ENCODE results near the gene TOMM40. TPM values are rescaled to one million over a fixed set of nuclear protein-coding genes. Genes with fewer than 3 reads are reported as not detected.

Gene TOMM40
- total RNA-seq, 1 donor from 2014 or later, result 25.5 TPM

DNA sequence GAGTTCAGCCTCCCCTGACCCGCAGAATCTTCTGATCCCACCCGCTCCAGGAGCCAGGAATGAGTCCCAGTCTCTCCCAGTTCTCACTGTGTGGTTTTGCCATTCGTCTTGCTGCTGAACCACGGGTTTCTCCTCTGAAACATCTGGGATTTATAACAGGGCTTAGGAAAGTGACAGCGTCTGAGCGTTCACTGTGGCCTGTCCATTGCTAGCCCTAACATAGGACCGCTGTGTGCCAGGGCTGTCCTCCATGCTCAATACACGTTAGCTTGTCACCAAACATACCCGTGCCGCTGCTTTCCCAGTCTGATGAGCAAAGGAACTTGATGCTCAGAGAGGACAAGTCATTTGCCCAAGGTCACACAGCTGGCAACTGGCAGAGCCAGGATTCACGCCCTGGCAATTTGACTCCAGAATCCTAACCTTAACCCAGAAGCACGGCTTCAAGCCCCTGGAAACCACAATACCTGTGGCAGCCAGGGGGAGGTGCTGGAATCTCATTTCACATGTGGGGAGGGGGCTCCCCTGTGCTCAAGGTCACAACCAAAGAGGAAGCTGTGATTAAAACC lies 13.5 kb downstream of the TOMM40 start:
- H3K4me1 ChIP-seq, result peaks cover 0 to 5% of the 10 kb centered on the region in 2 donors
- no peaks in the 10 kb centered on the region for H3K9me3 ChIP-seq
- H3K27me3 ChIP-seq, result peaks cover 3% of the 10 kb centered on the region
- TF ChIP-seq, protein P1, sequence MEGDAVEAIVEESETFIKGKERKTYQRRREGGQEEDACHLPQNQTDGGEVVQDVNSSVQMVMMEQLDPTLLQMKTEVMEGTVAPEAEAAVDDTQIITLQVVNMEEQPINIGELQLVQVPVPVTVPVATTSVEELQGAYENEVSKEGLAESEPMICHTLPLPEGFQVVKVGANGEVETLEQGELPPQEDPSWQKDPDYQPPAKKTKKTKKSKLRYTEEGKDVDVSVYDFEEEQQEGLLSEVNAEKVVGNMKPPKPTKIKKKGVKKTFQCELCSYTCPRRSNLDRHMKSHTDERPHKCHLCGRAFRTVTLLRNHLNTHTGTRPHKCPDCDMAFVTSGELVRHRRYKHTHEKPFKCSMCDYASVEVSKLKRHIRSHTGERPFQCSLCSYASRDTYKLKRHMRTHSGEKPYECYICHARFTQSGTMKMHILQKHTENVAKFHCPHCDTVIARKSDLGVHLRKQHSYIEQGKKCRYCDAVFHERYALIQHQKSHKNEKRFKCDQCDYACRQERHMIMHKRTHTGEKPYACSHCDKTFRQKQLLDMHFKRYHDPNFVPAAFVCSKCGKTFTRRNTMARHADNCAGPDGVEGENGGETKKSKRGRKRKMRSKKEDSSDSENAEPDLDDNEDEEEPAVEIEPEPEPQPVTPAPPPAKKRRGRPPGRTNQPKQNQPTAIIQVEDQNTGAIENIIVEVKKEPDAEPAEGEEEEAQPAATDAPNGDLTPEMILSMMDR (IDR thresholded peaks at IDR 0.05), result no peak
- no peak for DNase-seq (ENCODE audit: low spot score in 2 of 2)
- peaks cover 27 to 36% of the 10 kb centered on the region in 2 donors for H3K36me3 ChIP-seq
- intact Hi-C loops (cut with DNase I), result loop anchor here (5.0 to 10.0 kb wide), 2 partner anchors 343 to 430 kb away; partner anchors contain the start of gene EXOC3L2
- no peak overlapping the region for H3K4me3 ChIP-seq
- no peak overlapping the region for H3K27ac ChIP-seq

DNA sequence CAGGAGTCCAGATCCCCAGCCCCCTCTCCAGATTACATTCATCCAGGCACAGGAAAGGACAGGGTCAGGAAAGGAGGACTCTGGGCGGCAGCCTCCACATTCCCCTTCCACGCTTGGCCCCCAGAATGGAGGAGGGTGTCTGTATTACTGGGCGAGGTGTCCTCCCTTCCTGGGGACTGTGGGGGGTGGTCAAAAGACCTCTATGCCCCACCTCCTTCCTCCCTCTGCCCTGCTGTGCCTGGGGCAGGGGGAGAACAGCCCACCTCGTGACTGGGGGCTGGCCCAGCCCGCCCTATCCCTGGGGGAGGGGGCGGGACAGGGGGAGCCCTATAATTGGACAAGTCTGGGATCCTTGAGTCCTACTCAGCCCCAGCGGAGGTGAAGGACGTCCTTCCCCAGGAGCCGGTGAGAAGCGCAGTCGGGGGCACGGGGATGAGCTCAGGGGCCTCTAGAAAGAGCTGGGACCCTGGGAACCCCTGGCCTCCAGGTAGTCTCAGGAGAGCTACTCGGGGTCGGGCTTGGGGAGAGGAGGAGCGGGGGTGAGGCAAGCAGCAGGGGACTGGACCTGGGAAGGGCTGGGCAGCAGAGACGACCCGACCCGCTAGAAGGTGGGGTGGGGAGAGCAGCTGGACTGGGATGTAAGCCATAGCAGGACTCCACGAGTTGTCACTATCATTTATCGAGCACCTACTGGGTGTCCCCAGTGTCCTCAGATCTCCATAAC lies 14.5 kb downstream of the TOMM40 start, which contains the start of gene APOE:
Gene APOE, plus strand, starts transcription at position 360 of the 724 bp plus-strand sequence. CDS start 829 bp downstream, outside the sequence.
- peaks cover 3% of the 10 kb centered on the region for H3K27me3 ChIP-seq
- no peaks in the 10 kb centered on the region for H3K9me3 ChIP-seq
- TF ChIP-seq, protein P1 (IDR thresholded peaks at IDR 0.05), result no peak
- H3K4me1 ChIP-seq, result peaks cover 0 to 5% of the 10 kb centered on the region in 2 donors
- no peak within 1 kb of the TSS for H3K27ac ChIP-seq
- intact Hi-C loops (cut with DNase I), result loop anchor here (10.0 kb wide), 1 partner anchor 429 kb away; no protein-coding TSS in a partner anchor
- H3K36me3 ChIP-seq, result peaks cover 22 to 27% of the 10 kb centered on the region in 2 donors
- peak within 1 kb of the TSS; percentile 28 to 48 for H3K4me3 ChIP-seq
- no peak for DNase-seq (ENCODE audit: low spot score in 2 of 2)

DNA sequence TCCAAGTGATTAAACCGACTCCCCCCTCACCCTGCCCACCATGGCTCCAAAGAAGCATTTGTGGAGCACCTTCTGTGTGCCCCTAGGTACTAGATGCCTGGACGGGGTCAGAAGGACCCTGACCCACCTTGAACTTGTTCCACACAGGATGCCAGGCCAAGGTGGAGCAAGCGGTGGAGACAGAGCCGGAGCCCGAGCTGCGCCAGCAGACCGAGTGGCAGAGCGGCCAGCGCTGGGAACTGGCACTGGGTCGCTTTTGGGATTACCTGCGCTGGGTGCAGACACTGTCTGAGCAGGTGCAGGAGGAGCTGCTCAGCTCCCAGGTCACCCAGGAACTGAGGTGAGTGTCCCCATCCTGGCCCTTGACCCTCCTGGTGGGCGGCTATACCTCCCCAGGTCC lies 16.6 kb downstream of the TOMM40 start:
- intact Hi-C loops (cut with DNase I), result loop anchor here (10.0 kb wide), 1 partner anchor 427 kb away; no protein-coding TSS in a partner anchor
- TF ChIP-seq, protein P1 (IDR thresholded peaks at IDR 0.05), result no peak
- no peak for DNase-seq (ENCODE audit: low spot score in 2 of 2)
- Histone ChIP-seq H3K4me1 (peaks cover 0 to 5% of the 10 kb centered on the region in 2 donors), H3K27ac (no peak overlapping the region), H3K36me3 (peaks cover 3 to 7% of the 10 kb centered on the region in 2 donors), H3K27me3 (peaks cover 3% of the 10 kb centered on the region), H3K9me3 (no peaks in the 10 kb centered on the region), H3K4me3 (no peak overlapping the region)

DNA sequence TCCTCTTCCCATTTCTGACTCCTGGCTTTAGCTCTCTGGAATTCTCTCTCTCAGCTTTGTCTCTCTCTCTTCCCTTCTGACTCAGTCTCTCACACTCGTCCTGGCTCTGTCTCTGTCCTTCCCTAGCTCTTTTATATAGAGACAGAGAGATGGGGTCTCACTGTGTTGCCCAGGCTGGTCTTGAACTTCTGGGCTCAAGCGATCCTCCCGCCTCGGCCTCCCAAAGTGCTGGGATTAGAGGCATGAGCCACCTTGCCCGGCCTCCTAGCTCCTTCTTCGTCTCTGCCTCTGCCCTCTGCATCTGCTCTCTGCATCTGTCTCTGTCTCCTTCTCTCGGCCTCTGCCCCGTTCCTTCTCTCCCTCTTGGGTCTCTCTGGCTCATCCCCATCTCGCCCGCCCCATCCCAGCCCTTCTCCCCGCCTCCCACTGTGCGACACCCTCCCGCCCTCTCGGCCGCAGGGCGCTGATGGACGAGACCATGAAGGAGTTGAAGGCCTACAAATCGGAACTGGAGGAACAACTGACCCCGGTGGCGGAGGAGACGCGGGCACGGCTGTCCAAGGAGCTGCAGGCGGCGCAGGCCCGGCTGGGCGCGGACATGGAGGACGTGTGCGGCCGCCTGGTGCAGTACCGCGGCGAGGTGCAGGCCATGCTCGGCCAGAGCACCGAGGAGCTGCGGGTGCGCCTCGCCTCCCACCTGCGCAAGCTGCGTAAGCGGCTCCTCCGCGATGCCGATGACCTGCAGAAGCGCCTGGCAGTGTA lies 17.2 kb downstream of the TOMM40 start:
- DNase-seq (ENCODE audit: low spot score in 2 of 2), result no peak
- intact Hi-C loops (cut with DNase I), result loop anchor here (10.0 kb wide), 1 partner anchor 427 kb away; no protein-coding TSS in a partner anchor
- Histone ChIP-seq H3K4me3 (no peak overlapping the region), H3K9me3 (no peaks in the 10 kb centered on the region), H3K4me1 (peaks cover 0 to 5% of the 10 kb centered on the region in 2 donors), H3K36me3 (peaks cover 0 to under 1% of the 10 kb centered on the region in 2 donors), H3K27me3 (peaks cover 3% of the 10 kb centered on the region), H3K27ac (no peak overlapping the region)
- TF ChIP-seq, protein P1 (IDR thresholded peaks at IDR 0.05), result no peak

DNA sequence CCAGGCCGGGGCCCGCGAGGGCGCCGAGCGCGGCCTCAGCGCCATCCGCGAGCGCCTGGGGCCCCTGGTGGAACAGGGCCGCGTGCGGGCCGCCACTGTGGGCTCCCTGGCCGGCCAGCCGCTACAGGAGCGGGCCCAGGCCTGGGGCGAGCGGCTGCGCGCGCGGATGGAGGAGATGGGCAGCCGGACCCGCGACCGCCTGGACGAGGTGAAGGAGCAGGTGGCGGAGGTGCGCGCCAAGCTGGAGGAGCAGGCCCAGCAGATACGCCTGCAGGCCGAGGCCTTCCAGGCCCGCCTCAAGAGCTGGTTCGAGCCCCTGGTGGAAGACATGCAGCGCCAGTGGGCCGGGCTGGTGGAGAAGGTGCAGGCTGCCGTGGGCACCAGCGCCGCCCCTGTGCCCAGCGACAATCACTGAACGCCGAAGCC lies 17.8 kb downstream of the TOMM40 start:
- Histone ChIP-seq H3K27me3 (peaks cover 3% of the 10 kb centered on the region), H3K9me3 (no peaks in the 10 kb centered on the region)
- TF ChIP-seq, protein P1 (IDR thresholded peaks at IDR 0.05), result no peak

More for the DNA sequence above, 17.8 kb downstream of the TOMM40 start:
- peaks cover 0 to 5% of the 10 kb centered on the region in 2 donors for H3K4me1 ChIP-seq
- intact Hi-C loops (cut with DNase I), result loop anchor here (10.0 kb wide), 1 partner anchor 426 kb away; no protein-coding TSS in a partner anchor
- DNase-seq (ENCODE audit: low spot score in 2 of 2), result no peak
- H3K4me3 ChIP-seq, result no peak overlapping the region
- H3K36me3 ChIP-seq, result no peaks in the 10 kb centered on the region
- H3K27ac ChIP-seq, result no peak overlapping the region
